Fibroblast of skin of abdomen (primary cell): Measurements from ENCODE around the gene AKAP10.
"Not testable (repeated sequence)": the region's sequence is repeated elsewhere in the genome, so short reads cannot be mapped to it uniquely, and the experiment has no call there.

ENCODE experiments used
- DNase-seq: peaks from one replicate; pipeline ENCODE4 v3.0.0-alpha.2; 2013

Gene AKAP10

GRCh38 chr17:19978805-19979211 is 1.2 kb upstream of the AKAP10 start:
- DNase-seq: no peak

- DNase-seq: peak; percentile 2
These were observed 678 bp upstream of the AKAP10 start for GRCh38 chr17:19978209-19978802.

GRCh38 chr17:19975601-19976000 is 2.0 kb downstream of the AKAP10 start:
- DNase-seq: no peak

DNA sequence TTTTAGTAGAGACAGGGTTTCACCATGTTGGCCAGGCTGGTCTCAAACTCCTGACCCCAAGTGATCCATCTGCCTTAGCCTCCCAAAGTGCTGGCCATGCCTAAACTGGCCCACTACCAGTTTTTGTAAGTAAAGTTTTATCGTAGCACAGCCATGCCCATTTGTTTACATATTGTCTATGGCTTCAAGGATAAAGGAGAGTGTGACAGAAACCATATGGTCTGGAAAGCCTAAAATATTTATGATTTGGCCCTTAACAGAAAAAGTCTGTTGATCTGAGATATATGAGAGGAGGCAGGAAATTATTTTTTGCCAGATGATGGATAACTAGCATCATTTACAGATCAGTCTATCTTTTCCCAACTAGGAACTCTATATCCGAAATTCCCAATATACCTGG is 4.5 kb downstream of the AKAP10 start:
- DNase-seq: no peak

DNA sequence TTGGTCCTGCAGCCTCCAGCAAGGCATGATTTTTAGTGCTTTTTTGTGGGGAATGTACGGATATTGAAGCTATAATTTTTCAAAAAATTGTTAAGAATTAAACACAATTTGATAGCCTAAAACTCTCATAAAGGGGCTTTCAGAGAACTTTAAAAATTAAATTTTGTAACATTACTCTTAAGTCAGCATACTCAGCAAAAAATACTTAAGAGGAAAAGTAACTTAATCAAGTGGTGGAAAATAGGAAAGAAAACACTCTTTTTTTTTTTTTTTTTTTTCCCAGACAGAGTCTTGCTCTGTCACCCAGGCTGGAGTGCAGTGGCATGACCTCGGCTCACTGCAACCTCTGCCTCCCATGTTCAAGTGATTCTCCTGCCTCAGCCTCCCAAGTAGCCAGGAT is 14.7 kb downstream of the AKAP10 start:
- not testable (repeated sequence) for DNase-seq

DNA sequence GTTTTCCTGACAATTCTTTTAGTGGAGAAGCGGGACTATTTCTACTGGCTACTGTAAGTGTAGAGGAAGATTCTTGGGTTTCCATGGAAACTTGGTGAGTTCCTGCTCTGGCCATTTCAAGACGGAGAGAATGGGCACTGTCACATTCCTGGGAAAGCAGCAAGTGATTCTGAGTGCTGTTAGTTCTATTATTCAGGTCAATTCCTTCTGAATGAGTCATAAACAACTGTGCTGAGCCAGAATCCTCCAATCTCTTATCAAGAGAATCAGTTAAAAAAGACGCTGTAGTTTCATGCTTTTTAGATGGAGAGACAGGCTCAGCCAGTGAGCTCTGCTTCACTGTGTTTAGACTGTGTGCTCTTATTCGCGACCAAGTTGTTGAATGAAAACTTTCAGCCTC is 19.6 kb downstream of the AKAP10 start:
- DNase-seq: peak; percentile 91

- no peak for DNase-seq
These were observed 22.5 kb downstream of the AKAP10 start for GRCh38 chr17:19955099-19955498.

DNA sequence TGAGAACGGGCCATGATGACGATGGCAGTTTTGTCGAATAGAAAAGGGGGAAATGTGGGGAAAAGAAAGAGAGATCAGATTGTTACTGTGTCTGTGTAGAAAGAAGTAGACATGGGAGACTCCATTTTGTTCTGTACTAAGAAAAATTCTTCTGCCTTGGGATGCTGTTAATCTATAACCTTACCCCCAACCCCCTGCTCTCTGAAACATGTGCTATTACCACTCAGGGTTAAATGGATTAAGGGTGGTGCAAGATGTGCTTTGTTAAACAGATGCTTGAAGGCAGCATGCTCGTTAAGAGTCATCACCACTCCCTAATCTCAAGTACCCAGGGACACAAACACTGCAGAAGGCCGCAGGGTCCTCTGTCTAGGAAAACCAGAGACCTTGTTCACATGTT is 26.2 kb downstream of the AKAP10 start:
- not testable (repeated sequence) for DNase-seq

DNA sequence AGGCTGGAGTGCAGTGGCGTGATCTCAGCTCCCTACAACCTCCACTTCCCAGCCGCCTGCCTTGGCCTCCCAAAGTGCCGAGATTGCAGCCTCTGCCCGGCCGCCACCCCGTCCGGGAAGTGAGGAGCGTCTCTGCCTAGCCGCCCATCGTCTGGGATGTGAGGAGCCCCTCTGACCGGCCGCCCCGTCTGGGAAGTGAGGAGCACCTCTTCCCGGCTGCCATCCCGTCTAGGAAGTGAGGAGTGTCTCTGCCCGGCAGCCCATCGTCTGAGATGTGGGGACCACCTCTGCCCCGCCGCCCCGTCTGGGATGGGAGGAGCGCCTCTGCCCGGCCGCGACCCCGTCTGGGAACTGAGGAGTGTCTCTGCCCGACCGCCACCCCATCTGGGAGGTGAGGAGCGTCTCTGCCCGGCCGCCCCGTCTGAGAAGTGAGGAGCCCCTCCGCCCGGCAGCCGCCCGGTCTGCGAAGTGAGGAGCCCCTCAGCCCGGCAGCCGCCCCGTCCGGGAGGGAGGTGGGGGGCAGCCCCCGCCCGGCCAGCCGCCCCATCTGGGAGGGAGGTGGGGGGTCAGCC is 26.9 kb downstream of the AKAP10 start:
- DNase-seq: not testable (repeated sequence)

DNA sequence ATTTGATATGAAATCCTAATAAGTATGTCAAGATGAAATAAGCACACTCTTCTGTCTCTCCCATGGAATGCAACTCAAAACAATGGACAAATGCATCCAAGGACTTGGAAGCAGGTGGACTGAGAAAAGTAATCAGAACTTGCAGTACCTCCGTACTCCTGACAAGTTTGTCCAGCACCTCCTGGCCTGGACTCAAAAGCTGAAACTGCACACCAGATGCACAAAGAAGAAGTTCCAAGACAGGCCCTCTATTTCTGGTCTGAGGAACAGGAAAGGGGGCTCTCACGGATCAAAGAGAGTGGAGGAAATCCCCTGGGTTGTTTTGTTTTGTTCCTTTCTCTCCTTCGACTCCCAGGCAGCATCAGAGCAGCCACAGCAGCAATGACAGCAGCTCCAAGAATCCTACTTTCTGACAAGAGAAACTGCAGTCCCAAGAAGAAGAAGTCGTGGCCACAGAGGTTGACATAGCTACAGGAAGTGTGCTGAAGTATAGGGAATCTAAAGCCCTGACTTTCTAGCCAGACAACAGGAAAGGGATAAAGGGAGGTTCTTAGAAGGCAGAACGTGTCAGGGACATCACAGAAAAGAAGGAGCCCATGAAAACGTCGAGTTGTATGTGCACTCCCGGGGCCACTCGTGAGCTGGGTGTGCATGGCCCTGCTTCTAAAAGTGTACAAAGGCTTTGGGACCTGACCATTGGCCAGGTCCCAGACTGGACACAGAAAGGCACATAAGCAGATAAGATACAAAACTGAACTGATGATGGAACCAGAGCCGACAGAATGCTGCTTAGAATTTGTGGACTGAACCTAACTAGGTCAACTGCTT is 29.3 kb downstream of the AKAP10 start:
- DNase-seq: no peak

GRCh38 chr17:19946921-19947320 is 30.7 kb downstream of the AKAP10 start:
- no peak for DNase-seq

- no peak for DNase-seq
These were observed 32.5 kb downstream of the AKAP10 start for GRCh38 chr17:19945009-19945626.

- no peak for DNase-seq
These were observed 34.0 kb downstream of the AKAP10 start for GRCh38 chr17:19943599-19943998.

GRCh38 chr17:19943026-19943425 is 34.6 kb downstream of the AKAP10 start:
- peak; percentile 35 for DNase-seq

DNA sequence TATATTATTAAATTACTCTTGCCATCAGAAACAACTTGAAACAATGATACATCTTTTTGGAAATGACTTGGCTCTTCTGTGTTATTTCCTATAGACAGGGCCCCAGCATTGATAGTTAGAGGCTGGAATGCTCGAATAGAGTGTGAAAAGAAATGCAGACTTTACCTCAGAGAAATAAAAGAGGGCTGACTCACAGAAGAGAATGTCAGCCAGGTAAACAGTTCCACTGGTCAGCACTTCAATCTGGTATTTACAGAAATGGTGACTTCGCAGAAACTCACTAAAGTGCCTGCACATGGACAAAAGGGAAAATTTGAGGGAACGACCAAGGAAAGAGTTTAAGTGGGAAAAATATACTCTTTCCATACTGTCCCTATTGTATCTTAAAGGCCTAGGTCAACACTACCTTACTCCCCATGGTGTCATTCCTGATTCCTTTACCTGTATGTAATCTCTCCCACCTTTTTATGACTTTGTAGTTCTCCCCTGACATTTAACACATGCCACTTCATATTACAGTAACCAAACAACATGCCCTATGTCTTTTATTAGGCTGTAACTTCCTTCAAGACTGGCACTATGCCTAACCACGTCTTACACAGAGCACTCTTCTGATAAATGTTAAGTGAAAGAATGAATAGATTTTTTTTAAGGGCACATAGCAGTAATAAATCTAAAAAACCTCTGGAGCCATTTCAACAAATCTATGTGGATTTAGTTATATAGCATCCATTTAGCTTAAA is 36.7 kb downstream of the AKAP10 start:
- peak; percentile 79 for DNase-seq

DNA sequence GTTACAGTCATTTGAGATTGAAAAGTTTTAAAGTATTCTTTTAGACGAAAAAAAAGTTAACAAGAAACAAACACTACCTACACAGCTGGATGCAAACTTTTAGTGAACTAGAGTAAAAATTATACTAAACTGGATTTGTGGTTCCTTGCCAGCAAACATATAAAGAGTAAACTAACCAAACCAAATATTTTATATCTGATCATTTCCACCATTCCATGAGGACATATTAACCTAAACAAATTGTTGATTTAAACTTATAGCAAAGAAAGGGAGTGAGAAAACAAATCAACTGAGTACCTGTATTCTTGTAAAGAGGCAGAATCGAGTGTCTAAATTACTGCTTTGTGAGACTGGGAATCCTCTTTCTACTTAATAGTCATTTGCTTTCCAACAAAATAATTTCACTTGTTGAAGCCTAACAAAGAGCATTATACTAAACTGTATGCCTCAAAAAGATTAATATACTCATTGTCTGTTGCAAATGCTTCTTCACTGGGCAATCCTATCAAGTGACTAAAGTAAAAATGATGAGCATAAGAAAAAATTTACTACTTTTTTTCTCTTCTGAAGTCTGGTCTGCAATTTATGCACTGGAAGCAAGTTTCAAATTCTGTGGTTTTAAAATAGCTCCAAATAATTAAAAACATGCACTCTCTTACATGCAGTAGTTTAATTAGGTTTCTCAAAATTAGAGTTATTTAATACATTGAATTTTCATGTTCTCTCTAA is 37.5 kb downstream of the AKAP10 start:
- peak; percentile 58 for DNase-seq

DNA sequence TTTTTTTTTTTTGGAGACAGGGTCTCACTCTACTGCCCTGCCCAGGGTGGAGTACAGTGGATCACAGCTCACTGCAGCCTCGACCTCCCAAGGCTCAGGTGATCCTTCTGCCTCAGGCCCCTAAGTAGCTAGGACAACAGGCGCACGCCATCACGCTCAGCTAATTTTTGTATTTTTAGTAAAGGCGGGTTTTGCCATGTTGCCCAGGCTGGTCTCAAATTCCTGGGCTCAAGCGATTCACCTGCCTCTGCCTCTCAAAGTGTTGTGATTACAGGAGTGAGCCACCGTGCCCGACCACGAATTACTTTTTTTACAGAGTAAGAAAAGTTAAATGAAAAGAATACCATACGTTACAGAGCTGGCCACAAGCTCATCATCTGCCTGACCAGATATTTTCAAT is 38.9 kb downstream of the AKAP10 start:
- DNase-seq: no peak

- no peak for DNase-seq
These were observed 40.1 kb downstream of the AKAP10 start for GRCh38 chr17:19937522-19937921.

DNA sequence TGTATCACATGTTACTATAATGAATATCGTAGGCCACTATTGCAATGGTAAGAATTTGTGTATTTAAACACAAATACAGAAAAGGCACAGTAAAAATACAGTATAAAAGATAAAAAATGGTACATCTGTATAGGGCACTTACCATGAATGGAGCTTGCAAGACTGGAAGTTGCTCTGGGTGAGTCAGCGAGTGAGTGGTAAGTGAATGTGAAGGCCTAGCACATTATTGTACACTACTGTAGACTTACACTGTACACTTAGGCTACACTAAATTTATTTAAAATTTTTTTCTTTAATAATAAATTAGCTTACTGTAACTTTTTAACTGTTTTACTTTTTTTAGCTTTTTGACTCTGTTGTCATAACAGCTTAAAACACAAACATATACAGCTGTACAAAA is 42.5 kb downstream of the AKAP10 start:
- peak; percentile 5 for DNase-seq

- no peak for DNase-seq
These were observed 44.0 kb downstream of the AKAP10 start for GRCh38 chr17:19933628-19934027.

DNA sequence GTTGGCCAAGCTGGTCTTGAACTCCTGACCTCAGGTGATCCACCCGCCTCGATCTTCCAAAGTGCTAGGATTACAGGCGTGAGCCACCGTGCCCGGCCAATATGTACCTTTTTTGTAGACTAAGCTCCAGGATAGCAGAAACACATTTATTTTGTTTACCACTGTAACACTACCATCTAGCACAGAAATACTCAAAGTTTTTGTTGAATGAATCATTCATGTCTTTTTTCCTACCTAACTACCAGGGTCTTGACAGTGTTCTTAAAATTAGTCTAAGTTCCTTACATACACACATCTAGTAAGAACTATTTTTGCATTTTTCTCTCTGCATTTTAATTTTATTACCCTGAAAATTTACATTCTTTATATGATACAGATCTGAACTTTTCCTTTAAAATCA is 44.4 kb downstream of the AKAP10 start:
- no peak for DNase-seq

DNA sequence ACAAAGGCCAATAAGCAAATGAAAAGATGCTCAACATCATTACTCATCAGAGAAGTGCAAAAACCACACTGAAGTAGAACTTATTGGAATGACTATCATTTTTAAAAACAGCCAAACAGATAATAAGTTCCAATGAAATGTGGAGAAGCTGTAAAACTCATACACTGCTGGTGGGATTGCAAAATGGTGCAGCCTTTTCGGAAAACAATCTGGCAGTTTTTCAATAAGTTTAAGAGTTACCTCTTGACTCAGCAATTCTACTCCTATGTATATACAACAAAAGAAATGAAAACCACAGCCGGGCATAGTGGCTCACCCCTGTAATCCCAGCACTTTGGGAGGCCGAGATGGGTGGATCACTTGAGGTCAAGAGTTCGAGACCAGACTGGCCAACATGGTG is 49.3 kb downstream of the AKAP10 start:
- no peak for DNase-seq
